Neural cell (in vitro differentiated cells): Measurements from ENCODE around the gene TOX2. TPM values are rescaled to one million over a fixed set of nuclear protein-coding genes. Genes with fewer than 3 reads are reported as not detected.

Experiments used
- H2AFZ ChIP-seq: fragments of 200-600, 300-800 bp; sonication (generic), shearing (Covaris generic); 2 replicates; pipeline ENCODE4 v1.6.0; 2014; ENCODE audit warnings: low read depth, mild to moderate bottlenecking, antibody characterized with exemption, low read length, moderate library complexity
- H3F3A ChIP-seq: fragments of 200-600 bp; shearing (Covaris generic); 2 replicates; pipeline ENCODE4 v1.6.1; 2016; ENCODE audit warnings: mild to moderate bottlenecking, moderate library complexity, mixed read lengths, antibody characterized with exemption, low read length; ENCODE audit not compliant: insufficient read depth, poor library complexity, severe bottlenecking
- H3K27ac ChIP-seq: fragments of 200-600, 300-800 bp; sonication (generic), shearing (Covaris generic); 2 replicates; pipeline ENCODE4 v1.5.1; 2014; ENCODE audit warnings: mild to moderate bottlenecking, low read length, moderate library complexity
- H3K27me3 ChIP-seq: fragments of 300-800, 200-600 bp; sonication (generic), shearing (Covaris generic); 2 replicates; pipeline ENCODE4 v1.6.0; 2014; ENCODE audit warnings: mild to moderate bottlenecking, low read depth, low read length, moderate library complexity; ENCODE audit not compliant: insufficient read depth
- H3K36me3 ChIP-seq: fragments of 300-800, 200-600 bp; sonication (generic), shearing (Covaris generic); 2 replicates; pipeline ENCODE4 v1.5.1; 2014; ENCODE audit warnings: mild to moderate bottlenecking, antibody characterized with exemption, low read length, moderate library complexity; ENCODE audit not compliant: insufficient read depth
- H3K4me2 ChIP-seq: fragments of 300-800, 200-600 bp; sonication (generic), shearing (Covaris generic); 2 replicates; pipeline ENCODE4 v1.6.0; 2014; ENCODE audit warnings: mild to moderate bottlenecking, low read length
- H3K4me3 ChIP-seq: fragments of 300-800, 200-600 bp; sonication (generic), shearing (Covaris generic); 2 replicates; pipeline ENCODE4 v1.5.1; 2014; ENCODE audit warnings: mild to moderate bottlenecking, low read length, moderate library complexity
- H3K79me2 ChIP-seq: fragments of 200-600 bp; shearing (Covaris generic); replicated peaks from 2 replicates; pipeline ENCODE4 v1.6.0; 2014; ENCODE audit warnings: mild to moderate bottlenecking, low read length, moderate library complexity; ENCODE audit not compliant: insufficient read depth
- H3K9ac ChIP-seq: fragments of 300-800, 200-600 bp; sonication (generic), shearing (Covaris generic); 2 replicates; pipeline ENCODE4 v1.6.1; 2016; ENCODE audit warnings: mild to moderate bottlenecking, low read length, mixed read lengths
- H3K9me2 ChIP-seq: fragments of 200-600 bp; shearing (Covaris generic); 2 replicates; pipeline ENCODE4 v1.6.1; 2016; ENCODE audit warnings: mild to moderate bottlenecking, low read length, mixed read lengths; ENCODE audit not compliant: insufficient read depth
- H3K9me3 ChIP-seq: fragments of 200-600, 300-800 bp; sonication (generic), shearing (Covaris generic); 2 replicates; pipeline ENCODE4 v1.6.1; 2016; ENCODE audit warnings: mild to moderate bottlenecking, mixed run types, low read length, moderate library complexity, mixed read lengths
- H4K20me1 ChIP-seq: fragments of 200-600 bp; shearing (Covaris generic); 2 replicates; pipeline ENCODE4 v1.6.1; 2016; ENCODE audit warnings: mild to moderate bottlenecking, mixed run types; ENCODE audit not compliant: insufficient read depth
- EP300 ChIP-seq: fragments of 450-650 bp; conservative IDR thresholded peaks from 2 replicates; pipeline ENCODE4 v1.6.1; 2014; ENCODE audit warnings: antibody characterized with exemption, mild to moderate bottlenecking, moderate library complexity; ENCODE audit not compliant: poor library complexity, severe bottlenecking
- EZH2 ChIP-seq: fragments of 200-600, 300-800 bp; shearing (Covaris generic), sonication (generic); IDR thresholded peaks from 2 replicates; pipeline ENCODE4 v1.6.1; 2014; ENCODE audit warnings: antibody characterized with exemption, low read length, borderline replicate concordance, mild to moderate bottlenecking; ENCODE audit not compliant: insufficient read depth, poor library complexity, severe bottlenecking
- MXI1 ChIP-seq: fragments of 450-650 bp; conservative IDR thresholded peaks from 2 replicates; pipeline ENCODE4 v1.6.1; 2014; ENCODE audit warnings: antibody characterized with exemption, mild to moderate bottlenecking; ENCODE audit not compliant: poor library complexity, severe bottlenecking
- POLR2AphosphoS5 ChIP-seq: IDR thresholded peaks from 2 replicates; pipeline ENCODE4 v1.6.1; 2012
- RAD21 ChIP-seq: fragments of 450-650 bp; conservative IDR thresholded peaks from 2 replicates; pipeline ENCODE4 v1.6.1; 2014; ENCODE audit warnings: antibody characterized with exemption, mild to moderate bottlenecking, moderate library complexity
- SMC3 ChIP-seq: fragments of 450-650 bp; conservative IDR thresholded peaks from 2 replicates; pipeline ENCODE4 v1.6.1; 2014; ENCODE audit warnings: antibody characterized with exemption, mild to moderate bottlenecking, moderate library complexity; ENCODE audit not compliant: poor library complexity
- TAF1 ChIP-seq: IDR thresholded peaks from 2 replicates; pipeline ENCODE4 v1.6.1; 2012; ENCODE audit warnings: low read depth
- polyA plus RNA-seq: library from polyadenylated mRNA; depleted of rRNA; stranded (reverse); fragments of >200 nt; gene quantifications from 2 replicates; pipeline ENCODE4 v1.2.3, GENCODE V29; 2014
- TF ChIP-seq, protein P1 (sequence below): IDR thresholded peaks from 2 replicates; pipeline ENCODE4 v1.6.1; 2012; ENCODE audit warnings: borderline replicate concordance
- TF ChIP-seq, protein P2 (sequence below): fragments of 450-650 bp; IDR thresholded peaks from 2 replicates; pipeline ENCODE4 v1.5.1; 2014; ENCODE audit warnings: antibody characterized with exemption, mild to moderate bottlenecking, moderate library complexity; ENCODE audit not compliant: poor library complexity, severe bottlenecking

TOX2 gene
- polyA plus RNA-seq, 1 donor from 2014 or later = 0.89 TPM

- Histone ChIP-seq H3K9me3 (no peaks in the 10 kb centered on the region), H4K20me1 (no peaks in the 10 kb centered on the region), H3K36me3 (no peaks in the 10 kb centered on the region), H3K4me3 (no peak overlapping the region), H3K9me2 (no peaks in the 10 kb centered on the region), H3K27ac (no peak overlapping the region), H3F3A (no peaks in the 10 kb centered on the region), H3K9ac (no peak overlapping the region), H2AFZ (no peak overlapping the region), H3K27me3 (no peaks in the 10 kb centered on the region), H3K79me2 (no peaks in the 10 kb centered on the region), H3K4me2 (no peak overlapping the region)
- no peak for TF ChIP-seq POLR2AphosphoS5
- TF ChIP-seq, protein P1, sequence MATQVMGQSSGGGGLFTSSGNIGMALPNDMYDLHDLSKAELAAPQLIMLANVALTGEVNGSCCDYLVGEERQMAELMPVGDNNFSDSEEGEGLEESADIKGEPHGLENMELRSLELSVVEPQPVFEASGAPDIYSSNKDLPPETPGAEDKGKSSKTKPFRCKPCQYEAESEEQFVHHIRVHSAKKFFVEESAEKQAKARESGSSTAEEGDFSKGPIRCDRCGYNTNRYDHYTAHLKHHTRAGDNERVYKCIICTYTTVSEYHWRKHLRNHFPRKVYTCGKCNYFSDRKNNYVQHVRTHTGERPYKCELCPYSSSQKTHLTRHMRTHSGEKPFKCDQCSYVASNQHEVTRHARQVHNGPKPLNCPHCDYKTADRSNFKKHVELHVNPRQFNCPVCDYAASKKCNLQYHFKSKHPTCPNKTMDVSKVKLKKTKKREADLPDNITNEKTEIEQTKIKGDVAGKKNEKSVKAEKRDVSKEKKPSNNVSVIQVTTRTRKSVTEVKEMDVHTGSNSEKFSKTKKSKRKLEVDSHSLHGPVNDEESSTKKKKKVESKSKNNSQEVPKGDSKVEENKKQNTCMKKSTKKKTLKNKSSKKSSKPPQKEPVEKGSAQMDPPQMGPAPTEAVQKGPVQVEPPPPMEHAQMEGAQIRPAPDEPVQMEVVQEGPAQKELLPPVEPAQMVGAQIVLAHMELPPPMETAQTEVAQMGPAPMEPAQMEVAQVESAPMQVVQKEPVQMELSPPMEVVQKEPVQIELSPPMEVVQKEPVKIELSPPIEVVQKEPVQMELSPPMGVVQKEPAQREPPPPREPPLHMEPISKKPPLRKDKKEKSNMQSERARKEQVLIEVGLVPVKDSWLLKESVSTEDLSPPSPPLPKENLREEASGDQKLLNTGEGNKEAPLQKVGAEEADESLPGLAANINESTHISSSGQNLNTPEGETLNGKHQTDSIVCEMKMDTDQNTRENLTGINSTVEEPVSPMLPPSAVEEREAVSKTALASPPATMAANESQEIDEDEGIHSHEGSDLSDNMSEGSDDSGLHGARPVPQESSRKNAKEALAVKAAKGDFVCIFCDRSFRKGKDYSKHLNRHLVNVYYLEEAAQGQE = no peak
These were observed 176.4 kb downstream of the TOX2 start for GRCh38 chr20:44091026-44091425.

DNA sequence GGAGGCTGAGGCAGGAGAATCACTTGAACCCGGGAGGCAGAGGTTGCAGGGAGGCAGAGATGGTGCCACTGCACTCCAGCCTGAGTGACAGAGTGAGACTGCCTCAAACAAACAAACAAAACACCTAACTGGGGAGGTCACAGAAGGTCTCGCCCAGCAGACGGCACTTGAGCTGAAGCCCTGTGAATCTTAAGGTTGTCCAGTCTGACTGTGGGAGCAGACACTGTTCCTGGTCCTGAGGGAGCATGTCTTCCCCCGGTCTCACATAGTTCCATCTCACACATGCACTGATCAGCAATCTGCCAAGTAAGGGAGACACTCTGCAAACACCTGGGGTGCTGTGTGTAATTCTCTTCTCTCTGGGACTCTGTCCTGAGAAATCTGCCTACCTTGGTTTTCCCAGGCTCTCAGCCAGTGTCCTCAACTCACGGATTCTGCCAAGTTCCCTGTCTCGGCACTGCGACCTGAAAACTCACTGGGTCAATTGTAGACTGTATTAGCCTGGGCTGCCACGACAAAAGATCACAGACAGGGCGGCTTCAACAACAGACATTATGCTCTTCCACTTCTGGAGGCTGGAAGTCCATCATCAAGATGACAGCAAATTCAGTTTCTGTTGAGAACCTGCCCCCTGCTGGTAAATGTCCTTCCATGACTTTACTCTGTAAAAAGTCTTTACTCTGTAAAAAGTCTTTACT is 178.0 kb downstream of the TOX2 start:
- Histone ChIP-seq H2AFZ (no peak overlapping the region), H3K27ac (no peak overlapping the region), H3K9me3 (no peaks in the 10 kb centered on the region), H3F3A (no peaks in the 10 kb centered on the region), H3K9me2 (no peaks in the 10 kb centered on the region), H3K9ac (no peak overlapping the region), H4K20me1 (no peaks in the 10 kb centered on the region), H3K27me3 (no peaks in the 10 kb centered on the region), H3K79me2 (no peaks in the 10 kb centered on the region), H3K36me3 (no peaks in the 10 kb centered on the region), H3K4me3 (no peak overlapping the region), H3K4me2 (no peak overlapping the region)
- TF ChIP-seq, protein P2, sequence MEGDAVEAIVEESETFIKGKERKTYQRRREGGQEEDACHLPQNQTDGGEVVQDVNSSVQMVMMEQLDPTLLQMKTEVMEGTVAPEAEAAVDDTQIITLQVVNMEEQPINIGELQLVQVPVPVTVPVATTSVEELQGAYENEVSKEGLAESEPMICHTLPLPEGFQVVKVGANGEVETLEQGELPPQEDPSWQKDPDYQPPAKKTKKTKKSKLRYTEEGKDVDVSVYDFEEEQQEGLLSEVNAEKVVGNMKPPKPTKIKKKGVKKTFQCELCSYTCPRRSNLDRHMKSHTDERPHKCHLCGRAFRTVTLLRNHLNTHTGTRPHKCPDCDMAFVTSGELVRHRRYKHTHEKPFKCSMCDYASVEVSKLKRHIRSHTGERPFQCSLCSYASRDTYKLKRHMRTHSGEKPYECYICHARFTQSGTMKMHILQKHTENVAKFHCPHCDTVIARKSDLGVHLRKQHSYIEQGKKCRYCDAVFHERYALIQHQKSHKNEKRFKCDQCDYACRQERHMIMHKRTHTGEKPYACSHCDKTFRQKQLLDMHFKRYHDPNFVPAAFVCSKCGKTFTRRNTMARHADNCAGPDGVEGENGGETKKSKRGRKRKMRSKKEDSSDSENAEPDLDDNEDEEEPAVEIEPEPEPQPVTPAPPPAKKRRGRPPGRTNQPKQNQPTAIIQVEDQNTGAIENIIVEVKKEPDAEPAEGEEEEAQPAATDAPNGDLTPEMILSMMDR = peak; percentile 46
- peak; percentile 37 for TF ChIP-seq SMC3
- no peak for TF ChIP-seq EP300
- TF ChIP-seq TAF1 = no peak

GRCh38 chr20:44093249-44093582 is 178.6 kb downstream of the TOX2 start:
- Histone ChIP-seq H3K79me2 (no peaks in the 10 kb centered on the region), H3K36me3 (no peaks in the 10 kb centered on the region), H3F3A (no peaks in the 10 kb centered on the region), H3K9me2 (no peaks in the 10 kb centered on the region), H3K4me3 (no peak overlapping the region), H4K20me1 (no peaks in the 10 kb centered on the region), H3K4me2 (no peak overlapping the region), H2AFZ (no peak overlapping the region), H3K9me3 (no peaks in the 10 kb centered on the region), H3K27me3 (no peaks in the 10 kb centered on the region), H3K9ac (no peak overlapping the region), H3K27ac (no peak overlapping the region)
- TF ChIP-seq TAF1 (no peak), EP300 (no peak), EZH2 (no peak), MXI1 (no peak), SMC3 (no peak), RAD21 (no peak), POLR2AphosphoS5 (no peak)
- TF ChIP-seq, protein P2 = no peak
- TF ChIP-seq, protein P1 = no peak
